GM18499 (cell line): ENCODE data around the gene MKS1.

Source experiments
- ATAC-seq: cut with Tn5 transposase; IDR thresholded peaks from one replicate; pipeline ENCODE4 v1.9.1; 2021; ENCODE audit warnings: moderate number of reproducible peaks; ENCODE audit not compliant: insufficient read depth, unreplicated experiment

The MKS1 gene

DNA sequence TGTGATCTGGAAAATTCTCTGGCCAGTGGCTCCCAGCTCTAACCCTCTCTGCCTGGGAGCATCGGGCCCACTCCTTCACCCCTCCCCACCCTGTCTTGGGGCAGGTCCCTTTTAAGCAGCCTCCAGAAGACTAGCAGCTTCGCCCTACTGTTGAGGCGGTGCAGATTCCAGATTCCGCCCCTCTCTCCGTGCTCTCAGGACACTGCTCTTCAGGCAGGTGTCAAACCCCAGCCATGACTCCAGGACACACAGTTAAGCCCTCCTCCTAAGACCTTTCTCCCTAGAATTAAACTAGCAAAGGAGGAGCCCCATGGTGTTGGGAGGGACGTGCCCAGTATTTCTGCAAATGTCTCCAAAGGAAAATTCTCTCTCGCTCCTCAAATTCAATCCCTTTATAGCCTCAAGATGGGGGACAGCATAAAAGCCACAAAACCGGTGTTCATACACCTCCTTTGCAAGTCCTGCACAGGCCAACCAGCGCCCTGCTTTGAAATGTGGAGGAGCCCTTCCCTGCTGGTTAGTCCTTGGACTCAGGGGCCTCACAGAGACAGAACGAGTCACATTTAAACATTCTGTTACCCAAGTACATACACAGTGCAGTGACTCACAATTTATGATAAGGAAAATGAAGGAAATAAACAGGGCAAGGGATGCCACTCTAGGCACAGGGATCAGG, 26.5 kb upstream of the MKS1 start:
- no peak for ATAC-seq

DNA sequence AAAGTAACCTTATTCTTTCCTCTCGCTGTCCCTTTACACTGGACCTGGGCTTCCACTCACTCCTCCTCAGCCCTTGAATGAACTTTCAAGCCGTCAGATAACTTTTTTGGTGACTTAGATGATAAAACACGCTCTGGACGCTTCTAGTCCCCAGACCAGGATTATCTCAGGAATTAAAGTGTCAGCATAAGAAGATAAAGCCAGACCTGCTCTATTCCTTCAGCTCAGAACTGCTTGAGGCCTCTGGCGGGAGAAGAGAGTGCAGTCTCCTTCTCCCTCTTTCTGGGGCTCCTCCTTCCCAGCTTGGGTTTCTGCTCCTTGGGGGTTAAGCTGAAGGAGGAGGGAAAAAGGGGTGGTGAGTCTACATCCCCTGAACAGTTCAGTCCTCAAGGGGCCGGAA, 25.9 kb upstream of the MKS1 start:
- ATAC-seq, result no peak

DNA sequence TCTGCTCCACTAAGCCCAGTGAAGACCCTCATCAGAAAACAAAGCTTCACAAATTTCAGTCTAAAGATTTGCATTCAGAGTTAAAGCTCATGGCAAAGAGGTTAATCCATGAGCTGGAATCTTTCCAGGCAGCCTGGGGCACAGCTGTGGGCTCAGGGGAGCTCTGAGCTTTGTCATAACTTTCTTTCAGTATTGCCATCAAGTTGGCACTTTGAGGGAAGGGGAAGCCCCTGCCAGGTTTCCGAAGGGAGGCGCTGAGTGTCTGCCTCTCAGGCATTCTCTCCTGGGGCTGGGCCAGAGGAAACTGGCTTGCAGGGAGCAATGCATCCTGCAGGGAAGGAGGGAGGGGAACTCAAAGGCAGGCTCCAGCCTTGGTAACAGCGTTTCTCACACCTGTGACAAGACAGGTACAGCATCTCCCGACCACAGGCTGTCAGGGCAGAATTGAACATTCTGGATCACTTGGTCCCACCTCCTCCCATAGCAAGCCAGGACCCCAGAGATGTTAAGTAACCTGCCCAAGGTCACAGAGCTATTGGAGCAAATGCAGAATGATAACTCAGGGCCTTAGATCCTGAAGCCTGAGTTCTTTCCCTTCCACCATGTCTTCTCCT, 23.2 kb upstream of the MKS1 start:
- no peak for ATAC-seq

DNA sequence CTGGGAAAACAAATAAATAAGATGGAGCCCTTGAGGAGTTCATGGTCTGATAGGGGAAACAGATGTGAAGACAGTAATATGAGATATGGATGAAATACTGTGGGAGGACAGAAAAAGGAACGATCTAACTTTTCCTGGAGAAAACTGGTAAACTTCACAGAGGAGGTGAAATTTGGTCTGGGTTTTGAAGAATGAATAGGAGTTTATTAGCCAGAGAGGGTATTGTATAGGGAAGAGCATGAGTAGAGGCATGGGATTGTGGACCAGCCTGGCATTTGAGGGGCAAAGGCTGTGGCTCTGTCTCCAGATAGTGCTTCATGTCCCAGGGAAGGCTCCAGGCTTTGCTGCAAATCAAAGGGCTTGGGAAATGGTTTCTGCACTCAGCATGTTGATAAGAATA, 20.9 kb upstream of the MKS1 start:
- ATAC-seq, result no peak

DNA sequence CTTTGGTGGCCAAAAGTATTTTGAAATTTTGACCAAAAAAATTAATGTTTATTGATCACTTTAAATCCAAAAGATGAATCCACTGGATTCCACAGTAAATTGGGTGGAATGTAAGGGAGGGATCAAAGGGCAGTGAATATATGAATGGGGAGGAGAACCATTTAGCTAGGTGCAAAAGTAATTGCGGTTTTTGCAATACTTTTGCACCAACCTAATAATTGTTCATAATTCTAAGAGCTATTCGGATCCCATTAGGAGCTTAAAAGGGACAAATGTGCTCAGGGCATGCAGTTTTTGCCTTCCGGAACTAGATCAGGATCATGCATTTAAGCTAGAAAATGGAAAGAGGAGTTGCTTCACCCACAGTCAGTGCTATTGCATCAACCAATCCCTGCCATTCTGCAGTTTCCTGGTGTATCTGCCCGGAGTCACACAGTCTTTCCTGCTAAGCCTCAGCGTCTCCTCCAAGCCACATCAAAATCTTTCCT, 19.1 kb upstream of the MKS1 start, which contains the start of gene LPO:
LPO (plus strand) TSS at position 438 of the 488 bp plus-strand sequence. CDS start 4,396 bp downstream, outside the sequence.
- ATAC-seq, result no peak

DNA sequence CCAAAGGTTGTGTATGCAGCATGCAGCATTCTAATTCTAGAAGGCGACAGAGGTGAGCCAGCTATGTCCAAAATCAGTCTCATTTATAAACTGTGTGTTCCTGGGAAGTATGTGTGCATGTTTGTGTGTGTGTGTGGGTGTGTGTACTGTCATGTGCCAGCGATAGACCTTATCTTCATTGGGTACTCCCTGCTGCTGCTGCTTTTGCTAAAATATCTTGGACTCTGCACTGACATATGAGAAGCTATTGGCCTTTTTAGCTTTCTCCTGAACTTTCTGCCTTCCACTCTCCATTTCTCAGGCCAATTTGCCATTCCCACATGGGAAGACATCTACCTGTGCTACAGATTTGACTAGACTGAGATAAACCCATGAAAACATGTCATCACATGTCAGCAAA, 17.3 kb upstream of the MKS1 start:
- ATAC-seq, result no peak

DNA sequence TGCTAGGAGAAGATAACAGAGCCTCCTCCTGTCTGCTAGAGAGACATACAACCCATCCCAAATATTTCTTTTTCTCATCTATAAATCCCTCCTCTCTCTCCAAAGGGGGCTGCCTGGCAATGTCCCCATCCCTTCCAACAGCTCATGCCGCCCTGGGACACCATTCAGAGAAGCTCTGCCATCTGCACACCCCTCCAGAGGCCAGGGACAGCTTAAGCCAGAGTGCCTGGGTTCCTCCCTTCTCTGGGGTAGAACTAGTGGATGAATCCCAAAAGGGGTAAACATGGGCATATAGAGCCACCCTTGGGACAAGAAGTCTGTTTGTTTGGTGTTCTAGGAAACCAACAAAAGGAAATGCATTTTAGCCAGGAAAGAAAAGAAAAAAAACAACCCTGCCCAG, 16.8 kb upstream of the MKS1 start:
- ATAC-seq, result no peak

DNA sequence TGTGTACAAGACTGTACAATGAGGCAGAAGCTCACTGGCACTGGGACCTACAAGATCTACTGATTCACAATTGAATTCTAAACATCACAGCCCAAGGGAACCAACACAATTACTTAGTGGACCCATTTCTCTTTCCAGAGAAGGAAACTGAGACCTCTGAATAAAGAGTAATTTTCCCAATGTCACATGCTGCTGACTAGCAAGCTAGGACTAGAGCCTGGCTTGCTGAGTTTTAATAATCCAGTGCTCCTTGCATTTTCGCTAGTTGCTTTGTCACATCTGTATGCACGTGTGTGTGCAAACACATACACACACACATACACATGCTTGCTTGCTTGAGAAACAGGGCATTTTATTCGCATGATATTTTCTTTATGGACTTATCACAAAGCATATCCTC, 15.5 kb upstream of the MKS1 start:
- ATAC-seq, result no peak

DNA sequence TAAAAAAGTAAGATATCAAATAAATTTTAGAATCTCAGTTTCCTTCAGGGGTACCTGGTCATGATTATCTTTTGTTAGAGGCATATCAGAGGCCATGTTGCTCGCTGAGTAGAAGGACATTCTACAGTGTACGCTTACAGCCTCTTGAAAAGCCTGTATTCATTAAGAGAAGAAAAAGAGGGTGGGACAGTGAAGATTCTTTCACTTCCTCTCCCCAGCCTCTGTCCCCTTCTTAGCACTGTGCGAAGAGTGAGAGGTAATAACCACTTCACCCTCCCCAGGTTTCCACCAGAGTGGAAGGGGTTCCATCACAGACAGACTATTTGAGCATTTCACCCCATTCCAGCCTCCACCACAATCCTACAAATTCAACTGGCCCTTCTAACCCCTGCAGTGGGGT, 14.5 kb upstream of the MKS1 start:
- ATAC-seq, result no peak

DNA sequence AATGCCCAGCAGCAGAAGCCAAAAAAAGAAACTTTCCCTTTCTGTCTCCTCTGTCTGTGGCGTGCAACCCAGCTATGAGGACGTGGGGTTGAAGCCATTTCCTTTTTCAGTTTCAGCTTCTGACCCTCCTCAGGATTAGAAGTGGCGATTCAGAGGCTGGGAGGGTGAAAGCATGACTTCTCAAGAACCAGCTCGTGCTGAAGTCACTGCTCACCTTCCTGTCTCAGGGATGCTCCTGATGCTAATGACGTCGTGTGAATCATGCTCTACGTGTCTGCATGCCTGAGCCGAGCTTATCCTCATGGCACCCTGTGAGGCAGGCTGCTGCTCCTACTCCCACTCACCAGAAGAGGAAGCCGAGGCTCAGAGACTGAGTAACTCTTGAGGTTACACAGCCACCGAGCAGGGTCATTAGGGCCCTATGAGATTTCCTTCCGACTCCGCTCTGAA, 13.7 kb upstream of the MKS1 start:
- peak; percentile 55 for ATAC-seq

DNA sequence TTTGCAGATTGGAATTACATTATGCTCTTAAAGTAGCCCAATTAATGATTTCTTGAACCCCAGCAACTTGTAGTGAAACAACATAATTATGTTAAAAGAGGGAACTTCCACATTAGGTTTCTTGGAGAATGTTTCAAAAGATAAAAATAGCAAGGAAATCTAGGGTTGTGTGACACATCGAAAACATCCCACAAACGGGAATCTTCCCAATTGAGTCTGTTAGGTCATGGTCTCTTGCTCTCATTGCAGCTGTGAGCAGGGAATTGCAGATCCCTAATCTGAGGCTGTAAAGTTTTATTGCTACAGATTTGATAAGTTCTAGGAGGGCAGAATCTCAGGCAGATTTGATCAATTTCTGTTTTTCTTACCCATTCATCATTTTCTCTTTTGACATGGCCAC, 12.6 kb upstream of the MKS1 start:
- ATAC-seq, result no peak

DNA sequence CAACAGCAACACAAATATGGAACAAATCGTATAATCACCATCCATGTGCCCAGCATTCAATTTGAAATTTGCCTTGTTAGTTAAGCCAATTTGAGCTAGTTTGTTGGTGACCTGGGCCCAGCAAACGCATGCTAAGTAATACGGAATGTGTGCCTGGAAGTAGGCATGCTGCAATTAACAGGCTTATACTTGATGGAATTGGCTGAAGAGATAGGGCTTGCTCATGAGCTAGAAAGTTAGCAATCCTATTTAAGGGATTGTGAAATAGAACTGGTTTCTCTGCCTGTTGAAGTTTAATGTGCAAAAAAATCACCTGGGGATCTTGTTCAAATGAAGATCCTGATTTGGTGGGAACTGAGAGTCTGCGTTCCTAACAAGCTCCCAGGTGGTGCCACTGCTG, 10.8 kb upstream of the MKS1 start:
- no peak for ATAC-seq

DNA sequence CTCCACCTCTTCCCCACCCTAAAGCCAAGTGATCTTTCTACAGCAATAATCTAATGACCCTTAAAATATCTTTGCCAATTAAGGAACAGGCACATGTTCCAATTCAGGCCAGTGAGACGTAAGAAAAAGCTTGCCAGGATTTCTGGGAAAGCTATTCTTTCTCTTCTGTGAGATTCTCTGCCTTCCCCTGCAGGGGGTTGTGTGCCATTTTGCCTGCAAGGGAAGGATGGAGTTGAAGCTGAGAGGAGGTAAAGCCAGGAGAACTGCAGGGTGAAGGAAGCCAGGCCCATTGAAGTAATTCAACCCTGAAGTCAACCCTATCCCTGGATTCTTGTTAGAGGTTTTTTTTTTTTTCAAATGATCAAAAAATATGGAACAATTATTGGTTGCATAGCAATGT, 10.3 kb upstream of the MKS1 start:
- no peak for ATAC-seq

DNA sequence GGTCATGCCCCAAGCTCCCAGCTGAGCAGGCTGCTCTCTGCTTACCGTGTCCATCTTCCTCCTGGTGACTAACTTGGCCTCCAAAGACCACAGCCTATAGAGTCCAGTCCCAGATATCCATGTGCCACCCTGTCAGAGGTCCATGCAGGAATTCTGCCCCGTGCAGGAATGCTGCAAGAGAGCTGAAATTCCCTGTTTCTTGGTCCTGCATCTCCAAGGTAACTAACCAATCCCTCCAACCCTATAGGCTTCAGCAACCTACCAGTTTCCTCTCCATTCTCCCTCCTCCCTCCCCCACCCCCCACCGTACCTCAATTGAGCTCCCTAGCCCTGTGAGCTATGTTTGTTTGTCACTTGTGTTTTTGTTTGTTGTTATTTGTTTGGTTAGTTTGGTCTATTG, 9.6 kb upstream of the MKS1 start:
- ATAC-seq, result no peak

DNA sequence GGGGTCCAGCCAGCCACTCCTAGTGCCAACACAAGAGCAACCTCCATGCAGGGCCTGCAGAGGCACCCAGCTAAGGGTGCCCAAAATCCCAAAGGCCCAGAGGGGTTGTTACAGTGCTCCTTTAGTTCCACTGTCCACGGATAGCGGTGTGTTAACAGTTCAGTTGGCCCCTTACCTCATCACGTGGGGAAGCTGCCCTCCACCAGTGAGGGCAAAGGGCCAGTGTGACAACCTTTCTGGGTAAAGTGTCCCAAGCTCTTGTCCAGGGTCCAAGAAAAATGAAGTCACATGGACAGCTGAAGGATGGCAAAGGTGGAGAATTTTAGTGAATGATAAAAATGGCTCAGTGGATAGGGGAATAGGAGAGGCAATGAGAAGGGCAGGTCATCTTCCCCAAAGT, 8.7 kb upstream of the MKS1 start:
- ATAC-seq, result no peak

DNA sequence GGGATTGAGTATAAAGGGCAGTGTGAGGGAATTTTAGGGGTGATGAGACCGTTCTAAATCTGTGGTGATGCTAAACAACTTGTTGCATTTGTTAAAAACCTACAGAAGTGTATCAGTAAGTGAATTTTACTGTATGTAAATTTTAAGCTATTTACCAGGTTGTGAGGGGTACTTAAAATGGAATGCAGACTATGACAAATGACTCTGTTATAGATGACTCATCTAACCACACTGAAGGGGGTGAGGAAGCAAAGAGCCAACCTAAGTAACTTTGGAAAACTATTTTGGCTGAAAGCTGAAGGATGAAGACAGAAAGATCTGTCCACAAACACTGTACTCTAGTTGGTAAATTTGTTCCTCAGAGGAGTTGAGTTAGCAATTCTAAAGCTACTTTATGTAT, 5.3 kb upstream of the MKS1 start:
- no peak for ATAC-seq

DNA sequence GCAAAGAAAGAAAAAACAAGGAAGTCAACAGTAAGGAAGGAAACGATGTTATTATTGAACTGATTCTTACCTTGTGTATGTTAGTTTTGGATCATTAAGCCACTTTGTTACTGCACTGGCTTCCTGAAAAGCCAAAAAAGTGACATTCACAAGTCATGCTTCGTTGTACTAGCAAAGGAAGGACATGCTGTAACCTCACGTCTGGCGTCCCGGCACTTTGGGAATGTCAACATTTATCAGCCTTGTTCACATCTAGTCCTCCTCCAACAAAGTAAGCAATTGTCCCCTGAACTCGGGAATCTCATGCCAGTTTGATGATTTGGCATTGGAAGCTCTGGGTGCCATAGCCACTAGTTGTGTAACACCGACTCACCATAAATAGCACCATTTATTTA, 731 bp upstream of the MKS1 start:
- no peak for ATAC-seq

DNA sequence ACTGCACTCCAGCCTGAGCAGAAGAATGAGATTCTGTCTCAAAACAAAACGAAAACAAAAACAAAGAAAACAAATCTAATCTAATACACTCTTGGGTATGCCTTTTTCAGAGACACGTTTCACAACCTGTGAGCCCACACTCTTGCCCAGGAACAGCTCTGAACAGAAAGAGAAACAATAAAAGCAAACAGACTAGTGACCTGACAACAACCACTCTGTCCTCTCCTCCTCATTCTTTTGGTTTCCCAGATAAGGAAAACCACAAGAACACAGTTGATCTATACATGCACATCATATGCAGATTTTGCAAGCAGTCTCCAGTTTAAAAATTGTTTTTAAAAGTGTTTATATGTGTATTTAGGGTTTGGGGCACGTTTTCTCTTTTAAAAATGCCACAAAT, 1.3 kb downstream of the MKS1 start:
- no peak for ATAC-seq

DNA sequence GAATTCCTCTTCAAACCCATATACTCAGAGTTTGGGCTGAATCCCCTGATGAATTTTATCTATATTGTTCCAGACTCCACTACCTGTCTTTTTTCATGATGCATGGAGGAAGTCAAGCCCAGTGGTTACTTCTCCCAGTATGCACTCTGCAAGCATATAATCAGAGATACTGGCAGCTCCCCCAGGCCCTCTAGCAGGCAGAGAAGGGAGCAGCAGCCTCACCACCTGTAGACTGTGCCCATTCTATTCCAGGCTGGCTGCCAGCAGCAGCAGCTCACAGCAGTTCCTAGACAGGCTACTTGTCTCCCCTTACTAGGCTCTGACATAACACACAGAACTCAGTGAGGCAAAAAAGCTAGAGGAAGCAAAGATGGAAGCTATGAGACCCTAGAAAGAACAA, 3.4 kb downstream of the MKS1 start:
- no peak for ATAC-seq

DNA sequence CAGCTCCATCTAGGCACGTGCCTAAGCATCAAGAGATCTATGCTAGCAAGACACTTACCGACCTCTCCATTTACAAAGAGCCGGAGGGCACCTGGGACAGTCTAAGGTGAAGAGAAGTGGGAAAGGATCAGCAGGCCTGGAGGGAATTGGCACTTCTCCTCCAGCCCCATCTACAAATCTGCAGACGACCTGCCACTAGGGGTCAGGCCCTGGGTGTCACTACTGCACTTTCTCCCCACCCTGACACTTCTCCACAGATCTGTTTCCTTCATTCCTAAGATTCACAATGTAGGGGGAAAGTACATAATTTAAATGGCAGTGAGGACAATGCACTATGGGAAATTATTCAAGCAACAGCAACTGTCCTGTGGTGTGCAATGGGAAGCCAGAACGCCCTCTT, 8.1 kb downstream of the MKS1 start:
- no peak for ATAC-seq

DNA sequence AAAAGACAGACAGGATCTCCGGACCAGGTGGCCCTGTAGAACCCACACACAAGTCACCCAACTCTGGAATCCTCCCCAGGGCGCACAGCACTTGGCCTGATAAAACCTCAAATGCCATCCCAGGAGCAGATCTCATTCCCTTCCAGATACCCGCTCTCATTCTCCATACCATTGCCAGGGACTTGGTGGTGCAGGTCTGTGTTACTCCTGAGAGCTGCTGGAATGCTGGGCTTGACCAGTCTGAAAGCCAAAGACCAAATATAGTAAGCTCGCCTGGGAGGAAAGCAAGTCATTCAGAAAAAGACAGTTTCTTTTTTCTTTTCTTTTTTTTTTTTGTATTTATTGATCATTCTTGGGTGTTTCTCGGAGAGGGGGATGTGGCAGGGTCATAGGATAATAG, 10.7 kb downstream of the MKS1 start:
- ATAC-seq, result no peak

DNA sequence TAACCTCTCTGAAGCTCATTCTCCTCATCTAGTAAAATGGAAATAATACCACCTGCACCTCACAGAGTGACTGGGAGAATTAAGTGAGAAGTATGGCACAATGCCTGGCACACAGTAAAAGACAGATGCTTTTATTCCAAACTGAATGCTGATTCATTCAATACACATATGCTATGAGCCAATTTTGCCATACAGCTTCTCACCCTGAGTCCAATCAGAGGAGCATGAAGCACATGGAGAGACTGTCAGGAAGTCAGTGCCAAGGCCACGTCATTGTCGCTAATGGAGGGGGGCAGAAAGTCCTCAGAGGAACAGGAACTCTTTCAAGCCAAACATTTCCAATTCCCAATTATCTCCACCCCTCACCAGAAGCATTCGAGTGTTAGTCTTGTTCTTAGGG, 11.6 kb downstream of the MKS1 start:
- ATAC-seq, result no peak
